Neural cell (in vitro differentiated cells): Measurements from ENCODE around the gene STX4. TPM values are rescaled to one million over a fixed set of nuclear protein-coding genes. Genes with fewer than 3 reads are reported as not detected.

Experiments used
- H2AFZ ChIP-seq: fragments of 200-600, 300-800 bp; sonication (generic), shearing (Covaris generic); 2 replicates; pipeline ENCODE4 v1.6.0; 2014; ENCODE audit warnings: low read depth, mild to moderate bottlenecking, antibody characterized with exemption, low read length, moderate library complexity
- H3F3A ChIP-seq: fragments of 200-600 bp; shearing (Covaris generic); 2 replicates; pipeline ENCODE4 v1.6.1; 2016; ENCODE audit warnings: mild to moderate bottlenecking, moderate library complexity, mixed read lengths, antibody characterized with exemption, low read length; ENCODE audit not compliant: insufficient read depth, poor library complexity, severe bottlenecking
- H3K27ac ChIP-seq: fragments of 200-600, 300-800 bp; sonication (generic), shearing (Covaris generic); 2 replicates; pipeline ENCODE4 v1.5.1; 2014; ENCODE audit warnings: mild to moderate bottlenecking, low read length, moderate library complexity
- H3K27me3 ChIP-seq: fragments of 300-800, 200-600 bp; sonication (generic), shearing (Covaris generic); 2 replicates; pipeline ENCODE4 v1.6.0; 2014; ENCODE audit warnings: mild to moderate bottlenecking, low read depth, low read length, moderate library complexity; ENCODE audit not compliant: insufficient read depth
- H3K36me3 ChIP-seq: fragments of 300-800, 200-600 bp; sonication (generic), shearing (Covaris generic); 2 replicates; pipeline ENCODE4 v1.5.1; 2014; ENCODE audit warnings: mild to moderate bottlenecking, antibody characterized with exemption, low read length, moderate library complexity; ENCODE audit not compliant: insufficient read depth
- H3K4me2 ChIP-seq: fragments of 300-800, 200-600 bp; sonication (generic), shearing (Covaris generic); 2 replicates; pipeline ENCODE4 v1.6.0; 2014; ENCODE audit warnings: mild to moderate bottlenecking, low read length
- H3K4me3 ChIP-seq: fragments of 300-800, 200-600 bp; sonication (generic), shearing (Covaris generic); 2 replicates; pipeline ENCODE4 v1.5.1; 2014; ENCODE audit warnings: mild to moderate bottlenecking, low read length, moderate library complexity
- H3K79me2 ChIP-seq: fragments of 200-600 bp; shearing (Covaris generic); replicated peaks from 2 replicates; pipeline ENCODE4 v1.6.0; 2014; ENCODE audit warnings: mild to moderate bottlenecking, low read length, moderate library complexity; ENCODE audit not compliant: insufficient read depth
- H3K9ac ChIP-seq: fragments of 300-800, 200-600 bp; sonication (generic), shearing (Covaris generic); 2 replicates; pipeline ENCODE4 v1.6.1; 2016; ENCODE audit warnings: mild to moderate bottlenecking, low read length, mixed read lengths
- H3K9me2 ChIP-seq: fragments of 200-600 bp; shearing (Covaris generic); 2 replicates; pipeline ENCODE4 v1.6.1; 2016; ENCODE audit warnings: mild to moderate bottlenecking, low read length, mixed read lengths; ENCODE audit not compliant: insufficient read depth
- H3K9me3 ChIP-seq: fragments of 200-600, 300-800 bp; sonication (generic), shearing (Covaris generic); 2 replicates; pipeline ENCODE4 v1.6.1; 2016; ENCODE audit warnings: mild to moderate bottlenecking, mixed run types, low read length, moderate library complexity, mixed read lengths
- H4K20me1 ChIP-seq: fragments of 200-600 bp; shearing (Covaris generic); 2 replicates; pipeline ENCODE4 v1.6.1; 2016; ENCODE audit warnings: mild to moderate bottlenecking, mixed run types; ENCODE audit not compliant: insufficient read depth
- EP300 ChIP-seq: fragments of 450-650 bp; conservative IDR thresholded peaks from 2 replicates; pipeline ENCODE4 v1.6.1; 2014; ENCODE audit warnings: antibody characterized with exemption, mild to moderate bottlenecking, moderate library complexity; ENCODE audit not compliant: poor library complexity, severe bottlenecking
- EZH2 ChIP-seq: fragments of 200-600, 300-800 bp; shearing (Covaris generic), sonication (generic); IDR thresholded peaks from 2 replicates; pipeline ENCODE4 v1.6.1; 2014; ENCODE audit warnings: antibody characterized with exemption, low read length, borderline replicate concordance, mild to moderate bottlenecking; ENCODE audit not compliant: insufficient read depth, poor library complexity, severe bottlenecking
- MXI1 ChIP-seq: fragments of 450-650 bp; conservative IDR thresholded peaks from 2 replicates; pipeline ENCODE4 v1.6.1; 2014; ENCODE audit warnings: antibody characterized with exemption, mild to moderate bottlenecking; ENCODE audit not compliant: poor library complexity, severe bottlenecking
- POLR2AphosphoS5 ChIP-seq: IDR thresholded peaks from 2 replicates; pipeline ENCODE4 v1.6.1; 2012
- RAD21 ChIP-seq: fragments of 450-650 bp; conservative IDR thresholded peaks from 2 replicates; pipeline ENCODE4 v1.6.1; 2014; ENCODE audit warnings: antibody characterized with exemption, mild to moderate bottlenecking, moderate library complexity
- SMC3 ChIP-seq: fragments of 450-650 bp; conservative IDR thresholded peaks from 2 replicates; pipeline ENCODE4 v1.6.1; 2014; ENCODE audit warnings: antibody characterized with exemption, mild to moderate bottlenecking, moderate library complexity; ENCODE audit not compliant: poor library complexity
- TAF1 ChIP-seq: IDR thresholded peaks from 2 replicates; pipeline ENCODE4 v1.6.1; 2012; ENCODE audit warnings: low read depth
- polyA plus RNA-seq: library from polyadenylated mRNA; depleted of rRNA; stranded (reverse); fragments of >200 nt; gene quantifications from 2 replicates; pipeline ENCODE4 v1.2.3, GENCODE V29; 2014
- TF ChIP-seq, protein P1 (sequence below): IDR thresholded peaks from 2 replicates; pipeline ENCODE4 v1.6.1; 2012; ENCODE audit warnings: borderline replicate concordance
- TF ChIP-seq, protein P2 (sequence below): fragments of 450-650 bp; IDR thresholded peaks from 2 replicates; pipeline ENCODE4 v1.5.1; 2014; ENCODE audit warnings: antibody characterized with exemption, mild to moderate bottlenecking, moderate library complexity; ENCODE audit not compliant: poor library complexity, severe bottlenecking

The STX4 gene
- polyA plus RNA-seq, 1 donor from 2014 or later: 32.2 TPM

DNA sequence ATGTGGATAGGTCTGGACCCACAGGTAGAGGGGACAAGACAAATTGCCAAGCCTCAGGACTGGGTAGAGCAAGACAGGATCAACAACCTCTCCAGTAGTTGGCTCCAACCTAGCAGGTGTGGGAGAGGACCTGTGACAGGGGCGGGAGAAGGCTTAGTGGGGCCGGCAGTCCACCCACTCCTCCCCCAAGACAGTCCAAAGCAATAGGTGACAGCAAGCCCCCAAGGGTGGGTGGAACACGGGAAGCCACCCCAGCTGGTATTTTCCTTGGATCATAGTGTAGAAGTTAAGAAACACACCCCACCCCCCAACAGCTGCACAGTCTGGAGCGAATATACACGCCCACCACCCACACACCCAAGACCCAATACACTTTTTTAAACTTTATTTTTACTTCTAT lies 4.1 kb upstream of the STX4 start:
- Histone ChIP-seq H3K9me3 (no peaks in the 10 kb centered on the region), H2AFZ (no peak overlapping the region), H3K27ac (no peak overlapping the region), H3F3A (no peaks in the 10 kb centered on the region), H3K9me2 (no peaks in the 10 kb centered on the region), H3K79me2 (no peaks in the 10 kb centered on the region), H3K36me3 (no peaks in the 10 kb centered on the region), H4K20me1 (no peaks in the 10 kb centered on the region), H3K4me3 (no peak overlapping the region), H3K9ac (no peak overlapping the region), H3K27me3 (no peaks in the 10 kb centered on the region), H3K4me2 (no peak overlapping the region)
- no peak for TF ChIP-seq EP300

DNA sequence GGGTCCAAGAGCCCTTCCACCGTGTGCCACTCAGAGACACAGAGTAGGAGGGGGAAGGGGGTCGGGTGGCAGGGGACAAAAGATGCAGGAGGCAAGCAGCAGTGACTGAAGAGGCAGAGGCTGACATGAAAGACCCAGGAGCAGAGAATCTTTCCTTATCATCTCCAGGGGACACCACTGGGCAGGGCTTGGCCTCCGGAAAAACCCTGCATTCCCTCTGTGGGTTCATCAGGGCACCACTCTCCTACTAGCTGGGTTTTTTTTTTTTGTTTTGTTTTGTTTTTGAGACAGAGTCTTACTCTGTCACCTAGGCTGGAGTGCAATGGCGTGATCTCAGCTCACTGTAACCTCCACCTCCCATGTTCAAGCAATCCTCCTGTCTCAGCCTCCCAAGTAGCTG lies 2.1 kb upstream of the STX4 start:
- Histone ChIP-seq H3K4me2 (no peak overlapping the region), H3K9me2 (no peaks in the 10 kb centered on the region), H3K9me3 (no peaks in the 10 kb centered on the region), H3K27ac (no peak overlapping the region), H2AFZ (no peak overlapping the region), H3K27me3 (no peaks in the 10 kb centered on the region), H3F3A (no peaks in the 10 kb centered on the region), H3K4me3 (no peak overlapping the region), H3K79me2 (peaks cover 6% of the 10 kb centered on the region), H3K9ac (no peak overlapping the region), H4K20me1 (no peaks in the 10 kb centered on the region), H3K36me3 (no peaks in the 10 kb centered on the region)
- TF ChIP-seq MXI1: no peak
- TF ChIP-seq SMC3: no peak
- TF ChIP-seq, protein P1, sequence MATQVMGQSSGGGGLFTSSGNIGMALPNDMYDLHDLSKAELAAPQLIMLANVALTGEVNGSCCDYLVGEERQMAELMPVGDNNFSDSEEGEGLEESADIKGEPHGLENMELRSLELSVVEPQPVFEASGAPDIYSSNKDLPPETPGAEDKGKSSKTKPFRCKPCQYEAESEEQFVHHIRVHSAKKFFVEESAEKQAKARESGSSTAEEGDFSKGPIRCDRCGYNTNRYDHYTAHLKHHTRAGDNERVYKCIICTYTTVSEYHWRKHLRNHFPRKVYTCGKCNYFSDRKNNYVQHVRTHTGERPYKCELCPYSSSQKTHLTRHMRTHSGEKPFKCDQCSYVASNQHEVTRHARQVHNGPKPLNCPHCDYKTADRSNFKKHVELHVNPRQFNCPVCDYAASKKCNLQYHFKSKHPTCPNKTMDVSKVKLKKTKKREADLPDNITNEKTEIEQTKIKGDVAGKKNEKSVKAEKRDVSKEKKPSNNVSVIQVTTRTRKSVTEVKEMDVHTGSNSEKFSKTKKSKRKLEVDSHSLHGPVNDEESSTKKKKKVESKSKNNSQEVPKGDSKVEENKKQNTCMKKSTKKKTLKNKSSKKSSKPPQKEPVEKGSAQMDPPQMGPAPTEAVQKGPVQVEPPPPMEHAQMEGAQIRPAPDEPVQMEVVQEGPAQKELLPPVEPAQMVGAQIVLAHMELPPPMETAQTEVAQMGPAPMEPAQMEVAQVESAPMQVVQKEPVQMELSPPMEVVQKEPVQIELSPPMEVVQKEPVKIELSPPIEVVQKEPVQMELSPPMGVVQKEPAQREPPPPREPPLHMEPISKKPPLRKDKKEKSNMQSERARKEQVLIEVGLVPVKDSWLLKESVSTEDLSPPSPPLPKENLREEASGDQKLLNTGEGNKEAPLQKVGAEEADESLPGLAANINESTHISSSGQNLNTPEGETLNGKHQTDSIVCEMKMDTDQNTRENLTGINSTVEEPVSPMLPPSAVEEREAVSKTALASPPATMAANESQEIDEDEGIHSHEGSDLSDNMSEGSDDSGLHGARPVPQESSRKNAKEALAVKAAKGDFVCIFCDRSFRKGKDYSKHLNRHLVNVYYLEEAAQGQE: no peak
- TF ChIP-seq EP300: no peak
- TF ChIP-seq, protein P2, sequence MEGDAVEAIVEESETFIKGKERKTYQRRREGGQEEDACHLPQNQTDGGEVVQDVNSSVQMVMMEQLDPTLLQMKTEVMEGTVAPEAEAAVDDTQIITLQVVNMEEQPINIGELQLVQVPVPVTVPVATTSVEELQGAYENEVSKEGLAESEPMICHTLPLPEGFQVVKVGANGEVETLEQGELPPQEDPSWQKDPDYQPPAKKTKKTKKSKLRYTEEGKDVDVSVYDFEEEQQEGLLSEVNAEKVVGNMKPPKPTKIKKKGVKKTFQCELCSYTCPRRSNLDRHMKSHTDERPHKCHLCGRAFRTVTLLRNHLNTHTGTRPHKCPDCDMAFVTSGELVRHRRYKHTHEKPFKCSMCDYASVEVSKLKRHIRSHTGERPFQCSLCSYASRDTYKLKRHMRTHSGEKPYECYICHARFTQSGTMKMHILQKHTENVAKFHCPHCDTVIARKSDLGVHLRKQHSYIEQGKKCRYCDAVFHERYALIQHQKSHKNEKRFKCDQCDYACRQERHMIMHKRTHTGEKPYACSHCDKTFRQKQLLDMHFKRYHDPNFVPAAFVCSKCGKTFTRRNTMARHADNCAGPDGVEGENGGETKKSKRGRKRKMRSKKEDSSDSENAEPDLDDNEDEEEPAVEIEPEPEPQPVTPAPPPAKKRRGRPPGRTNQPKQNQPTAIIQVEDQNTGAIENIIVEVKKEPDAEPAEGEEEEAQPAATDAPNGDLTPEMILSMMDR: no peak
- TF ChIP-seq POLR2AphosphoS5: no peak
- TF ChIP-seq EZH2: no peak
- no peak for TF ChIP-seq TAF1
- TF ChIP-seq RAD21: no peak
